NK-92 (cell line): ENCODE data around the gene ST14.
"Not testable (repeated sequence)": the region's sequence is repeated elsewhere in the genome, so short reads cannot be mapped to it uniquely, and the experiment has no call there.

Source experiments
- DNase-seq: peaks from one replicate; lab custom pipeline; 2025; ENCODE audit not compliant: unreplicated experiment; lab: John Stamatoyannopoulos, UW

The ST14 gene

DNA sequence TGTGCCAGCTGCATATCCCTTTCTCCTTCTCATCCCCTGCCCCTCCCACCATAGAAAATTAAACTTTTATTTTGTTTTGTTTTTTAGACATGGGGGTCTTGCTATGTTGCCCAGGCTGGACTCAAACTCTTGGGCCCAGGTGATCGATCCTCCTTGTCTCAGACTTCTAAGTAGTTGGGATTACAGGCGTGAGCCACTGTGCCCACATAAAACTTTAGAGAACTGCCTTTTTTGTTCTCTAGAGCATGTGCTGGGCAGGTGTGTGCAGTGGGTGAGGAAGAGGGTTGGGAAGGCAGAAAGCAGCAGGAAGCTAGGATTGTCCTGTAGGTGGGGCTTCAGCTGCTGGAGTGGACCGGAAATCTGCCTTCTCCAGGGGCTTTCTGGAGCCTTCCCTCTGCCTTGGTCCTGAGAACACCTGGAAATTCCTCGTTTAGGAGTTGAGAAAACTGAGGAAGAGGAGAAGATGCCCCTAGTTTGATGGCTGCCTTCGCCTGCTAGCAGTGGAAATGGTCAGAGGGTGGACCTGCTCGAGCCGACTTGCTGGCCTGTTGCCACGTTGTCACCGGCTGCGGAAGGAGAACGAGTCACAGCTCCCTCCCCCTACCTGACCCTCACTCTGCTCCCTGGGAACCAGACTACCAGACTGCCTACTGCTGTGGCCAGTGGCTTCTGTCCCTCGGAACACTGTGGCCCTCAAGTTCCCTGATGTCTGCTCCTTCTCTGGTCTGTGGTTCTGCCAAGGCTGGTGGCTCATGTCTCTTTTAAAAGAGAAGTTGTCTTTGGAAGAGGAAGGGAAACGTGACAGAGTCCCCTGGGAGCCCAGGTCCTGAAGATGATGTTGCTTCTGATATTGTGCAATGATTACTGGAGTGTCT is 4.0 kb downstream of the ST14 start:
- DNase-seq = no peak

DNA sequence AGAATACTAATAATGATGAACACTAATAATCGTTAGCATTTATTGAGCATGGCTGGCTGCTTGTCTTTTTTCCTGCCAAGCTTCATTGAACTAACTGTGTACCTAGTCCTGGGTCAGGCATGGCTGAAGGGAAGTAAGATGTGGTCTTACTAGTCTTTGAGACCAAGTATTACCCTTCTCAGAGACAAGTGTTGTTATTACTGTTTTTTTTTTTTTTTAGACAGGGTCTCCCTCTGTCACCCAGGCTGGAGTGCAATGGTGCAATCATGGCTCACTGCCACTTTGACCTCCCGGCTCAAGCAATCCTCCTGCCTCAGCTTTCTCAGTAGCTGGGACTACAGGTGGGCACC is 4.6 kb downstream of the ST14 start:
- no peak for DNase-seq

DNA sequence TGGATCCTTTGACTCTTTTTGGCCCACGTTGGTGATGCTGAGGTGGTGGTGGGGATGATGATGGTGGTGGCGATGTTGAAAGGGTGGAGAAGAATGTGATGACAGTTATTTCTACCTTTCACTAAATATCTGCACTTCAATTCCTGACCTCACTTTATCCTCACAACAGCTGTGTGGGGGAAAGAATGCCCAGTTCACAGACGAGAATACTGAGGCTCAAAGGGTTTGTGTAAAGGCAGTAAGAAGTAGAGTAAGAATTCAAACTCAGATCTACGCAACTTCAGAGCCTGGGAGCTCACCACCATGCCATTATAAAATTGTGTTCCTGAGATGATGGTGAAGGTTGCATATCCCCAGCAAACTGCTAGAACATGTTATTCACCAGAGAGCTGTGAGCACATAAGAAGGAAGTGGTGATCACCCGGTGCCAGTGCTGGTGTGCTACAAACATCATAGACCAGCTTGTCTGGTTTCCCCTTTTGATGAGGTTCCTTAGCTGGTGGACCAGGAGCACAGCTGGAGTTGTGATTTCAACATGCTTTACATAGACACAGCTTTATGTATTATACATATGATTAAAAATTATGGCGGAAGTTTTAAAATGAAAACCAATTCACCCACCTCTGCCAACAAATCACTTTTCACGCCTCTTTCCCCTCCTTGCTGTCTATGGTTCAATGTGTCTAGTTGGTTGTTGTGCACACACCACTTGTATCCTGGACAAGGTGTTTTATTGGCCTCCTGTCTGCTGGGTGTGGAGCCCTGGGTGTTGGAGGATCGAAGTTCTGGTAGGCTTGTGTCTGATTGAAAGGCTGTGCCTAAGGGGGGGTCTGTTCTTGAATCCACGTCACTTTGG is 6.2 kb downstream of the ST14 start:
- no peak for DNase-seq

DNA sequence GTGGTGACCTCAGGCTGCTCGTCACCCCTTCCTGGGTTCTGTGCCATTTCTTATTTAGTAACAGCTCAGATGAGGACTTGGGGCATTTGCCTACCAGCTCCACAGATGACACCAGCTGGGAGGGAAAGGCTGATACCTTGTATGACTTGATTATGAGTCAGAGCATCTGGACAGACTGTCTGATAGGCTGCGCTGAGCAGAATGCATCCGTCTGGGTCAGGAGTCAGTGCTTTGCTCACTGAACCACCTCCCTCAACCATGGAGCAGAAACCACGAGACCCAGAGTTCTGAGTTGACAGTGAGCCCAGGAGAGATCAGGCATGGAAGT is 6.8 kb downstream of the ST14 start:
- DNase-seq = no peak

GRCh38 chr11:130167146-130167545 is 7.6 kb downstream of the ST14 start:
- no peak for DNase-seq

GRCh38 chr11:130168105-130168504 is 8.5 kb downstream of the ST14 start:
- DNase-seq = no peak

- no peak for DNase-seq
Observed at GRCh38 chr11:130170345-130170744, 10.8 kb downstream of the ST14 start.

DNA sequence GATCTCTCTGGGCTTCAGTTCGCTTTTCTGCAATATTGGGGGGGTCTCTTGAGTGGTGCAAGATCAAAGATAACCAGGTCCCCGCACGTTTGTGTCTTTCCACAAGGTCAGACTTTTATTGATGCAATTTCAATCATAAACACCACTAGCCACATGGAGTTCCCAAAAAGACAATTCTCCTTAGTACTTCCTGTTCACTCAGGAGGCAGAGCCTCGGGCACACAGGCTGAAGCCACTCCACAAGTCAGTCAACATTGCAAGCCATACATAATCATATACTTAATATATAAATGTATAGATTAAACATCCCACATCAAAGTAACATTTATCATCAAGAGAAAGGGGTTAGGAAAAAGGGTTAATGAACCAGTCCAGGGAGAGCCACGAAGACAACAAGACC is 12.0 kb downstream of the ST14 start:
- DNase-seq = no peak

GRCh38 chr11:130172001-130172400 is 12.4 kb downstream of the ST14 start:
- not testable (repeated sequence) for DNase-seq

DNA sequence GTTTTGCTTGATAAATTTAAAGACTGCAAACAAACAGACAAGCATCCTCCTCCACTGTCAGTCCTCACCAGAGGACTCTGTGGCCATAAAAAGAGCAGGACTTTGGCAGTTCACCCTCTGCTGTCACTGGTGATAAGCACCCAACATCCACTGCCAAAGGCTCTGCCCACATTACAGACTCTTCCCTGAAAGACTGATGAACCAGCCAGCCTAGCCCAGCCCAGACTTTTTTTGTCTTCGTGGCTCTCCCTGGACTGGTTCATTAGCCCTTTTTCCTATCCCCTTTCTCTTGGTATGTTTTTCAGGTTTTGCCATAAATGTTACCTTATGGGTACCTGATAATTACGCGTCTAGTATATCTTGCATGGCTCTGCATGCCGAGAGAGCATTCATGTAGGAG is 15.1 kb downstream of the ST14 start:
- DNase-seq = no peak

DNA sequence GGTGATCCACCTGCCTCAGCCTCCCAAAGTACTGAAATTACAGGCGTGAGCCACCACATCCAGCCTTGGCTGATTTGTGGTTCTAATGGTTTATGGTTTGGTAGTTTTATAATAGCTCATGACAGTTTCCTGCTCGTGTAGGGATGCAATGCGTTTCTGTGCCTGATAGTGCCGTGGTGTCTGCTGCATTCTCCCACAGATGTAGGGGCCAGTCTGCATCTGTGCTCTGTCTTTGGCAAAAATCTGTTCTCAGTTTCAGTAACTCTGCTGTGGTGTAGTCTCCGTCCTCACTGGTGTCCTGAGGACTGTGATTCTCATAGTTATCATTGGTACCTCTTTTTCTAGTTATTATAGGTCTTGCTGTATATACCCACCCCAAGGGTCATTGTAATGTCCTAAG is 16.3 kb downstream of the ST14 start:
- DNase-seq = no peak

DNA sequence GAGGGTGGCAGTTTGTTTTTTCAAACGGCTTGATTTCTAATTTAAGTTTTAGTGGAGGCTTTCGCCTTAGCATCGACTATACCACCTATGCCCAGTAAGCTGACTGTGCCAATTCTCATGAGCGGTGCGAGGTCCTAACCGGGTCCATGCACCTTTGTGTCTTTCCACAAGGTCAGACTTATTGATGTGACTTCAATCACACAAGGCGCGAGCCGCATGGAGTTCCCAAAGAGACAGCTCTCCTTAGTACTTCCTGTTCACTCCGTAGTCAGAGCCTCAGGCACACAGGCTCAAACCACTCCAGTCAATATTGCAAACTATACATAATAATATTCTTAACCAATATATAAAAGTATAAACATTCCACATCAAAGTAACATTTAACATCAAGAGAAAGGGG is 18.2 kb downstream of the ST14 start:
- DNase-seq = no peak

GRCh38 chr11:130178441-130179339 is 19.1 kb downstream of the ST14 start:
- no peak for DNase-seq

GRCh38 chr11:130179396-130180306 is 20.1 kb downstream of the ST14 start:
- DNase-seq = no peak

- no peak for DNase-seq
Observed at GRCh38 chr11:130180491-130180890, 20.9 kb downstream of the ST14 start.

DNA sequence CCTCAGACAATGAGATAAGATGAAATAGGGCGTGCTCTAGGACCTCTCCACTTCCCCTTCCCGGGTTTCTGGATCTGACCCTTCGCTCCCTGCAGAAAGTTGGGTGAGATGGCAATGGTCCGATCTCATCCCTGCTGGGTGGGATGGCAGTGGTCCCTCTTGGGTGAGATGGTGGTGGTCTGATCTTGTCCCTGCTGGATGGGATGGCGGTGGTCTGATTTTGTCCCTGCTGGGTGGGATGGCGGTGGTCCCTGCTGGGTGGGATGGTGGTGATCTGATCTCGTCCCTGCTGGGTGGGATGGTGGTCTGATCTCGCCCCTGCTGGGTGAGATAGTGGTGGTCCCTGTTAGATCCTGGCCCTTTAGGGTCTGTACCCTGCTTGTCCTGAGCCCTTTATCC is 21.3 kb downstream of the ST14 start:
- no peak for DNase-seq

DNA sequence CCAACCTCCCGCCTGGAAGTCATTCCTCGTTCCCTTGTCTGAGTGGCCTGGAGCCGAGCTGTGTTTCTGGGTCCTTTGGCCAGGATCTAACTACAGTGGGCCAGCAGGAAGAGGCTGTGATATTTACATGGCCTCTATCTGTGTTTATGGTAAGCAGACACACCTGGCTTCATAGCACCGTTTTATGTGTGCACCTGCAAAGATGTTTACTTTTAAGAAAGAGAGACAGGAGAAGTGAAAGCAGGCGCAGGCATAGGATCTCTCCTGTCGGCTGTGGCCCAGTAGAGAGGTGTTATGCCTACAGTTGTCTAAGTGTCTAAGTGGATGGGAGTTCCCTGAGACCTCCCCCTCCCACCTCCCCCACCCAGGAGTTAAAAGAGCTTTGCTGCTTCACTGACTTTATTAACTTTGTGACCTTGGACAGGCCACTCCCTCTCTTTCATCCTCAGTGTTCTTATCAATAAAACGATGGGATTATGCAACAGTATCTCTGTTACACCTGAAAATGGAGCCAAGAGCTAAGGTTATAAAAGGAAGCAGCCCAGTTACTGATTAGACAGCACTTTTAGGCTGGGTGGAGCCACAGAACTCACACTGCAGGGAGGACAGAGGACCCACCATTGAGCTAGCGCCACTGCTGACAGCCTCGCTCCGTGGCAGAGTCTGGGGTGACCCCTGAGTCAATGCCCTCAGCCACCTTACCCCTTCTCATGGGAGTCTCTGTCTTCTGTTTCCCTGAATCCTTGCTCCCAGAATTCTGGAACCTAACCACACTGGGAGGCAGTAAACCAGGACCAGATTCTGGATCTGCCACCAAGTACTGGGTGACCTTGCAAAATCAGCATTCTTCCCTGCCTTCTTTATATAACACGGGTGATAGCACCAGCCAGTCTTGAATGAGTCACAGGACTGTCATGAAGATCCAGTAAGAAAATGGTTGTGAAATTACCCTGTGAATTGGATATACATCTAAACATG is 22.0 kb downstream of the ST14 start:
- no peak for DNase-seq

- no peak for DNase-seq
Observed at GRCh38 chr11:130183878-130184610, 24.5 kb downstream of the ST14 start.

DNA sequence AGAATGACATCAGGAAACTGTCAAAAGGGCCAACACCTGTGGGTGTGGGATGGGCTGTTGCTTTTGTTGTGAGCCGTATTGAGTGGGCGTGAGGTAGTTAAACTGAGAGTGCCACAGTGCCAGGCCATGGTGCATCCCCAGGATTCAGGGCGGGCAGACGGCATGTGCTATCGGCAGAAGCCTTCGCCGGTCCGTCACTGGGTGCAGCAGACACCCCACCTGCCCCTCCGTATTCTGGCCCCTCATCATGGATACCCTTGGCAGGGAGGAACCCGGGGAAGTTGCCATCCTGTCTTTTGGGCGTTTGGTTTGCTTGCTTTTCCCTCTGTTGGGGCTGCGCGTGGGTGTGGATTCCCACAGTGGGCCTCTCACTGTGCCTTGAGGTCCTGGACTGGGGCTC is 27.5 kb downstream of the ST14 start:
- DNase-seq = no peak
